HepG2 (cell line): ENCODE results near the gene IRGQ. TPM values are rescaled to one million over a fixed set of nuclear protein-coding genes. Genes with fewer than 3 reads are reported as not detected.
A peak's percentile ranks its signal among the peaks of the same experiment; 100 is the strongest.

Experiments
- AKAP8 ChIP-seq: sonication (generic); formaldehyde crosslinking; IDR thresholded peaks from 2 replicates; pipeline ENCODE4 v1.5.1; 2020; ENCODE audit warnings: mild to moderate bottlenecking, missing genetic modification reagents
- DPF2 ChIP-seq: sonication (generic); formaldehyde crosslinking; IDR thresholded peaks from 2 replicates; pipeline ENCODE4 v1.4.0; 2020; ENCODE audit warnings: mild to moderate bottlenecking, low read depth, missing genetic modification reagents, borderline replicate concordance
- HDAC6 ChIP-seq: fragments of 200-600 bp; sonication (generic); IDR thresholded peaks from 2 replicates; pipeline ENCODE4 v1.7.0; 2017; ENCODE audit warnings: mild to moderate bottlenecking, antibody characterized with exemption, low read length, low read depth
- MBD4 ChIP-seq: IDR thresholded peaks from 2 replicates; pipeline ENCODE4 v1.6.1; 2012; ENCODE audit warnings: low read length, inconsistent platforms, borderline replicate concordance
- MED1 ChIP-seq: sonication (generic); formaldehyde crosslinking; IDR thresholded peaks from 2 replicates; pipeline ENCODE4 v1.4.0; 2020; ENCODE audit warnings: missing genetic modification reagents
- PHB2 ChIP-seq: fragments of 450-650 bp; IDR thresholded peaks from 2 replicates; pipeline ENCODE4 v1.6.1; 2018; ENCODE audit not compliant: partially characterized antibody
- PRDM10 ChIP-seq: sonication (generic); formaldehyde crosslinking; IDR thresholded peaks from 2 replicates; pipeline ENCODE4 v1.4.0; 2020; ENCODE audit warnings: low read depth, missing genetic modification reagents
- RORA ChIP-seq: sonication (generic); formaldehyde crosslinking; IDR thresholded peaks from 2 replicates; pipeline ENCODE4 v1.5.0; 2020; ENCODE audit warnings: mild to moderate bottlenecking, missing genetic modification reagents, moderate library complexity
- SP2 ChIP-seq: sonication (generic); formaldehyde crosslinking; IDR thresholded peaks from 2 replicates; pipeline ENCODE4 v1.5.1; 2020; ENCODE audit warnings: mild to moderate bottlenecking, missing genetic modification reagents
- TAF15 ChIP-seq: fragments of 200-400 bp; formaldehyde crosslinking; IDR thresholded peaks from one replicate; pipeline ENCODE4 v1.6.1; 2018; ENCODE audit warnings: mild to moderate bottlenecking, low read depth, low read length; ENCODE audit not compliant: poor library complexity, severe bottlenecking
- ZNF260 ChIP-seq: sonication (generic); formaldehyde crosslinking; IDR thresholded peaks from 2 replicates; pipeline ENCODE4 v1.4.0; 2020; ENCODE audit warnings: missing genetic modification reagents, low read depth, mild to moderate bottlenecking, borderline replicate concordance
- ZNF337 ChIP-seq: sonication (generic); formaldehyde crosslinking; IDR thresholded peaks from 2 replicates; pipeline ENCODE4 v1.5.1; 2020; ENCODE audit warnings: missing genetic modification reagents, low read depth, mild to moderate bottlenecking, borderline replicate concordance
- ZNF558 ChIP-seq: sonication (generic); formaldehyde crosslinking; IDR thresholded peaks from 2 replicates; pipeline ENCODE4 v1.9.0; 2022; ENCODE audit warnings: mild to moderate bottlenecking, missing genetic modification reagents, borderline replicate concordance
- ZNF614 ChIP-seq: IDR thresholded peaks from 2 replicates; pipeline ENCODE4 v1.6.1; 2018; ENCODE audit warnings: missing biosample characterization, missing genetic modification reagents, inconsistent platforms, borderline replicate concordance
- ZNF713 ChIP-seq: sonication (generic); formaldehyde crosslinking; IDR thresholded peaks from 2 replicates; pipeline ENCODE4 v1.4.0; 2020; ENCODE audit warnings: mild to moderate bottlenecking, missing genetic modification reagents
- ZNF775 ChIP-seq: sonication (generic); formaldehyde crosslinking; IDR thresholded peaks from 2 replicates; pipeline ENCODE4 v1.4.0; 2020; ENCODE audit warnings: missing genetic modification reagents, mild to moderate bottlenecking, moderate library complexity, borderline replicate concordance
- ZSCAN29 ChIP-seq: sonication (generic); formaldehyde crosslinking; conservative IDR thresholded peaks from 2 replicates; pipeline ENCODE4 v1.4.0; 2020; ENCODE audit warnings: mild to moderate bottlenecking, missing genetic modification reagents
- polyA plus RNA-seq, 8 experiments: library from polyadenylated mRNA; depleted of rRNA in 3 of 8; stranded (reverse) in 7 of 8; unstranded in 1 of 8; fragments of >200 nt; fragmentation: Illumina TruSeq in 4 of 8; extraction: Trizol in 4 of 8; gene quantifications; 2 replicates each; pipeline versions ENCODE4 v1.2.1 to v1.2.3, GENCODE V29; 2011 to 2016; ENCODE audit warnings: low read depth in 4 of 8, missing spikeins in 1 of 8, mixed read lengths in 1 of 8; ENCODE audit not compliant: insufficient read depth in 1 of 8
- total RNA-seq, 5 experiments: library from RNA; depleted of rRNA; stranded (reverse); fragments of >200 nt; fragmentation: Illumina TruSeq; extraction: Trizol; gene quantifications; 2 replicates each; pipeline ENCODE4 v1.2.3, GENCODE V29; 2016; ENCODE audit warnings: low read depth in 1 of 5
- TF ChIP-seq, protein P1 (sequence below): sonication (generic); formaldehyde crosslinking; IDR thresholded peaks from 2 replicates; pipeline ENCODE4 v1.5.1; 2020; ENCODE audit warnings: missing genetic modification reagents, mild to moderate bottlenecking, borderline replicate concordance
- TF ChIP-seq, protein P2 (sequence below): sonication (generic); formaldehyde crosslinking; IDR thresholded peaks from 2 replicates; pipeline ENCODE4 v1.4.0; 2020; ENCODE audit warnings: missing genetic modification reagents

IRGQ gene
- total and polyA plus RNA-seq, 2 of the 13 experiments (the other 11 are each of a cell fraction or from before 2014, with no cell fraction given) = 11.6 to 12.4 TPM

GRCh38 chr19:43594710-43595604 is 977 bp downstream of the IRGQ start (continued):
- TF ChIP-seq, protein P1, sequence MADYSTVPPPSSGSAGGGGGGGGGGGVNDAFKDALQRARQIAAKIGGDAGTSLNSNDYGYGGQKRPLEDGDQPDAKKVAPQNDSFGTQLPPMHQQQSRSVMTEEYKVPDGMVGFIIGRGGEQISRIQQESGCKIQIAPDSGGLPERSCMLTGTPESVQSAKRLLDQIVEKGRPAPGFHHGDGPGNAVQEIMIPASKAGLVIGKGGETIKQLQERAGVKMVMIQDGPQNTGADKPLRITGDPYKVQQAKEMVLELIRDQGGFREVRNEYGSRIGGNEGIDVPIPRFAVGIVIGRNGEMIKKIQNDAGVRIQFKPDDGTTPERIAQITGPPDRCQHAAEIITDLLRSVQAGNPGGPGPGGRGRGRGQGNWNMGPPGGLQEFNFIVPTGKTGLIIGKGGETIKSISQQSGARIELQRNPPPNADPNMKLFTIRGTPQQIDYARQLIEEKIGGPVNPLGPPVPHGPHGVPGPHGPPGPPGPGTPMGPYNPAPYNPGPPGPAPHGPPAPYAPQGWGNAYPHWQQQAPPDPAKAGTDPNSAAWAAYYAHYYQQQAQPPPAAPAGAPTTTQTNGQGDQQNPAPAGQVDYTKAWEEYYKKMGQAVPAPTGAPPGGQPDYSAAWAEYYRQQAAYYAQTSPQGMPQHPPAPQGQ = no peak
- no peak for TF ChIP-seq HDAC6
- TF ChIP-seq, protein P2, sequence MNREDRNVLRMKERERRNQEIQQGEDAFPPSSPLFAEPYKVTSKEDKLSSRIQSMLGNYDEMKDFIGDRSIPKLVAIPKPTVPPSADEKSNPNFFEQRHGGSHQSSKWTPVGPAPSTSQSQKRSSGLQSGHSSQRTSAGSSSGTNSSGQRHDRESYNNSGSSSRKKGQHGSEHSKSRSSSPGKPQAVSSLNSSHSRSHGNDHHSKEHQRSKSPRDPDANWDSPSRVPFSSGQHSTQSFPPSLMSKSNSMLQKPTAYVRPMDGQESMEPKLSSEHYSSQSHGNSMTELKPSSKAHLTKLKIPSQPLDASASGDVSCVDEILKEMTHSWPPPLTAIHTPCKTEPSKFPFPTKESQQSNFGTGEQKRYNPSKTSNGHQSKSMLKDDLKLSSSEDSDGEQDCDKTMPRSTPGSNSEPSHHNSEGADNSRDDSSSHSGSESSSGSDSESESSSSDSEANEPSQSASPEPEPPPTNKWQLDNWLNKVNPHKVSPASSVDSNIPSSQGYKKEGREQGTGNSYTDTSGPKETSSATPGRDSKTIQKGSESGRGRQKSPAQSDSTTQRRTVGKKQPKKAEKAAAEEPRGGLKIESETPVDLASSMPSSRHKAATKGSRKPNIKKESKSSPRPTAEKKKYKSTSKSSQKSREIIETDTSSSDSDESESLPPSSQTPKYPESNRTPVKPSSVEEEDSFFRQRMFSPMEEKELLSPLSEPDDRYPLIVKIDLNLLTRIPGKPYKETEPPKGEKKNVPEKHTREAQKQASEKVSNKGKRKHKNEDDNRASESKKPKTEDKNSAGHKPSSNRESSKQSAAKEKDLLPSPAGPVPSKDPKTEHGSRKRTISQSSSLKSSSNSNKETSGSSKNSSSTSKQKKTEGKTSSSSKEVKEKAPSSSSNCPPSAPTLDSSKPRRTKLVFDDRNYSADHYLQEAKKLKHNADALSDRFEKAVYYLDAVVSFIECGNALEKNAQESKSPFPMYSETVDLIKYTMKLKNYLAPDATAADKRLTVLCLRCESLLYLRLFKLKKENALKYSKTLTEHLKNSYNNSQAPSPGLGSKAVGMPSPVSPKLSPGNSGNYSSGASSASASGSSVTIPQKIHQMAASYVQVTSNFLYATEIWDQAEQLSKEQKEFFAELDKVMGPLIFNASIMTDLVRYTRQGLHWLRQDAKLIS (CRISPR knock-in tag) = no peak
- TF ChIP-seq DPF2 (CRISPR knock-in tag) = no peak
- no peak for TF ChIP-seq ZNF614 (CRISPR knock-in tag)
- no peak for TF ChIP-seq ZNF337 (CRISPR knock-in tag)
- no peak for TF ChIP-seq PRDM10 (CRISPR knock-in tag)
- no peak for TF ChIP-seq RORA (CRISPR knock-in tag)
- no peak for TF ChIP-seq ZNF260
- peak; percentile 9; the same call in 1 of the 2 replicates for TF ChIP-seq MED1
- TF ChIP-seq TAF15 = no peak
- TF ChIP-seq AKAP8 (CRISPR knock-in tag) = no peak
- TF ChIP-seq ZSCAN29 = no peak
- no peak for TF ChIP-seq MBD4
- TF ChIP-seq ZNF713 = no peak
- no peak for TF ChIP-seq PHB2
- no peak for TF ChIP-seq ZNF558 (CRISPR knock-in tag)
- no peak for TF ChIP-seq SP2
- TF ChIP-seq ZNF775 (CRISPR knock-in tag) = no peak
